GM23338 (cell line): ENCODE results near the gene NAALADL2. TPM values are rescaled to one million over a fixed set of nuclear protein-coding genes. Genes with fewer than 3 reads are reported as not detected.

Source experiments
- ATAC-seq: fragments of 200-7000 bp; cut with Tn5 transposase; 3 replicates; pipeline ENCODE4 v1.9.1; 2020
- DNase-seq: peaks from one replicate; pipeline ENCODE4 v3.0.0-alpha.2; 2015; ENCODE audit warnings: low spot score
- H2AFZ ChIP-seq: fragments of 200-600 bp; sonication (generic); 2 replicates; pipeline ENCODE4 v1.8.0; 2016; ENCODE audit warnings: antibody characterized with exemption, mild to moderate bottlenecking, moderate library complexity
- H3F3A ChIP-seq: fragments of 200-600 bp; sonication (generic); replicated peaks from 2 replicates; pipeline ENCODE4 v1.8.0; 2017; ENCODE audit warnings: antibody characterized with exemption, mixed run types, low read depth
- H3K27ac ChIP-seq: fragments of 200-600 bp; sonication (generic); 2 replicates; pipeline ENCODE4 v1.6.1; 2016; ENCODE audit warnings: low read depth
- H3K27me3 ChIP-seq: fragments of 200-600 bp; sonication (generic); 2 replicates; pipeline ENCODE4 v1.8.0; 2016; ENCODE audit warnings: mild to moderate bottlenecking, mixed run types, moderate library complexity; ENCODE audit not compliant: insufficient read depth
- H3K36me3 ChIP-seq: fragments of 200-600 bp; sonication (generic); 2 replicates; pipeline ENCODE4 v1.8.0; 2016; ENCODE audit warnings: mild to moderate bottlenecking; ENCODE audit not compliant: insufficient read depth
- H3K4me1 ChIP-seq: fragments of 200-600 bp; sonication (generic); 2 replicates; pipeline ENCODE4 v1.8.0; 2016; ENCODE audit warnings: mild to moderate bottlenecking, moderate library complexity; ENCODE audit not compliant: insufficient read depth
- H3K4me2 ChIP-seq: fragments of 200-600 bp; sonication (generic); 2 replicates; pipeline ENCODE4 v1.7.1; 2017; ENCODE audit warnings: mixed run types
- H3K4me3 ChIP-seq: fragments of 200-600 bp; sonication (generic); 2 replicates; pipeline ENCODE4 v1.6.1; 2016; ENCODE audit warnings: mixed run types
- H3K79me2 ChIP-seq: fragments of 200-600 bp; sonication (generic); replicated peaks from 2 replicates; pipeline ENCODE4 v1.8.0; 2017; ENCODE audit warnings: mild to moderate bottlenecking; ENCODE audit not compliant: insufficient read depth
- H3K9me2 ChIP-seq: fragments of 200-600 bp; sonication (generic); 2 replicates; pipeline ENCODE4 v1.8.0; 2017; ENCODE audit not compliant: insufficient read depth
- H4K20me1 ChIP-seq: fragments of 200-600 bp; sonication (generic); replicated peaks from 2 replicates; pipeline ENCODE4 v1.8.0; 2017; ENCODE audit warnings: mild to moderate bottlenecking; ENCODE audit not compliant: insufficient read depth
- H3K27ac Mint-ChIP-seq: 2 replicates; pipeline ENCODE4 v1.8.0; 2020; ENCODE audit warnings: inconsistent platforms, mild to moderate bottlenecking, moderate library complexity, mixed read lengths
- H3K27me3 Mint-ChIP-seq: 3 replicates; pipeline ENCODE4 v1.8.0; 2022; ENCODE audit warnings: low read depth, mild to moderate bottlenecking, moderate library complexity, mixed read lengths, inconsistent platforms; ENCODE audit not compliant: insufficient read depth, poor library complexity
- H3K36me3 Mint-ChIP-seq: 3 replicates; pipeline ENCODE4 v1.8.0; 2021; ENCODE audit warnings: low read depth, mild to moderate bottlenecking, inconsistent platforms, moderate library complexity, mixed read lengths
- H3K4me1 Mint-ChIP-seq: 3 replicates; pipeline ENCODE4 v1.8.0; 2020; ENCODE audit warnings: mild to moderate bottlenecking, inconsistent platforms, mixed read lengths
- H3K4me3 Mint-ChIP-seq: 3 replicates; pipeline ENCODE4 v1.8.0; 2021; ENCODE audit warnings: moderate library complexity, mild to moderate bottlenecking, inconsistent platforms, mixed read lengths
- H3K9me3 Mint-ChIP-seq: 3 replicates; pipeline ENCODE4 v1.8.0; 2020; ENCODE audit warnings: moderate library complexity, mild to moderate bottlenecking, inconsistent platforms, mixed read lengths
- EZH2 ChIP-seq: fragments of 200-600 bp; sonication (generic); IDR thresholded peaks from one replicate; pipeline ENCODE4 v1.8.0; 2017; ENCODE audit warnings: antibody characterized with exemption, mild to moderate bottlenecking, low read depth; ENCODE audit not compliant: unreplicated experiment
- EZH2phosphoT487 ChIP-seq: fragments of 200-600 bp; sonication (generic); IDR thresholded peaks from one replicate; pipeline ENCODE4 v1.8.1; 2018; ENCODE audit warnings: antibody characterized with exemption; ENCODE audit not compliant: unreplicated experiment
- JUNB ChIP-seq: IDR thresholded peaks from one replicate; pipeline ENCODE4 v1.6.1; 2016; ENCODE audit warnings: antibody characterized with exemption; ENCODE audit not compliant: unreplicated experiment
- NANOG ChIP-seq: IDR thresholded peaks from 2 replicates; pipeline ENCODE4 v1.6.1; 2016; ENCODE audit warnings: antibody characterized with exemption, borderline replicate concordance
- ZNF114 ChIP-seq: fragments of 250-450 bp; sonication (Bioruptor Pico); IDR thresholded peaks from 2 replicates; pipeline ENCODE4 v1.5.0; 2020; ENCODE audit warnings: mild to moderate bottlenecking, moderate library complexity
- ZNF331 ChIP-seq: fragments of 250-450 bp; sonication (Bioruptor Pico); IDR thresholded peaks from 2 replicates; pipeline ENCODE4 v1.5.0; 2020; ENCODE audit warnings: low read depth, mild to moderate bottlenecking, moderate library complexity
- polyA plus RNA-seq: library from polyadenylated mRNA; unstranded; fragments of >200 nt; fragmentation: Nextera tagmentation; extraction: Ambion mirVana; gene quantifications from 2 replicates; pipeline ENCODE4 v1.2.1, GENCODE V29; 2016
- total RNA-seq: library from RNA; depleted of rRNA; stranded (reverse); fragments of >200 nt; shearing (Covaris generic); gene quantifications from 2 replicates; pipeline ENCODE4 v1.2.3, GENCODE V29; 2014
- TF ChIP-seq, protein P1 (sequence below): IDR thresholded peaks from one replicate; pipeline ENCODE4 v1.6.1; 2018; ENCODE audit warnings: antibody characterized with exemption; ENCODE audit not compliant: unreplicated experiment
- TF ChIP-seq, protein P2 (sequence below): fragments of 250-450 bp; sonication (Bioruptor Pico); IDR thresholded peaks from 2 replicates; pipeline ENCODE4 v1.5.0; 2020; ENCODE audit warnings: mild to moderate bottlenecking, moderate library complexity
- TF ChIP-seq, protein P3 (sequence below), 2 experiments: fragments of 200-600 bp in 1 of 2; sonication (generic) in 1 of 2; conservative IDR thresholded peaks; 2 replicates each; pipeline versions ENCODE4 v1.5.1 to v1.6.1; 2016 to 2017; ENCODE audit warnings: antibody characterized with exemption in 2 of 2, low read depth in 2 of 2, mild to moderate bottlenecking in 2 of 2, moderate library complexity in 1 of 2

The NAALADL2 gene
- total and polyA plus RNA-seq, 2 experiments from 2014 or later = 1.6 to 2.6 TPM

DNA sequence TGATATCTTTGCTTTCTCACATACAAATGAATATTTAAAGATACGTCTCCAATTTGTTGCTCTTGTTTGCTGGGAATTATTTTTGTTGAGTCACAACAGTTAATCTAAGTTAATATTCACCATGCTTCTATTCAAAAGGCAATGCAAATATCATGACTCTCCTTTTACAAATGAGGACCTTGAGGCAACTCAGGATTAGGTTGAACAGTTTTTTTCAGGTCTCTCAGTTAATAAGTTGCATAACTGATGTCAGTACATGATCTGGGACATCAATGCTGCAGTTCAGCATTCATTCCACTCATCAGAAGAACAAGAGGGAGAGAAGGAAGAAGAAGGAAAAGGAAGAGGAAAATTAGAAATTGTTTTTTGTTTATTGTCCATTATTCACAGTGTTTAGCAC lies 781 bp upstream of the NAALADL2 start (continued):
- TF ChIP-seq, protein P1, sequence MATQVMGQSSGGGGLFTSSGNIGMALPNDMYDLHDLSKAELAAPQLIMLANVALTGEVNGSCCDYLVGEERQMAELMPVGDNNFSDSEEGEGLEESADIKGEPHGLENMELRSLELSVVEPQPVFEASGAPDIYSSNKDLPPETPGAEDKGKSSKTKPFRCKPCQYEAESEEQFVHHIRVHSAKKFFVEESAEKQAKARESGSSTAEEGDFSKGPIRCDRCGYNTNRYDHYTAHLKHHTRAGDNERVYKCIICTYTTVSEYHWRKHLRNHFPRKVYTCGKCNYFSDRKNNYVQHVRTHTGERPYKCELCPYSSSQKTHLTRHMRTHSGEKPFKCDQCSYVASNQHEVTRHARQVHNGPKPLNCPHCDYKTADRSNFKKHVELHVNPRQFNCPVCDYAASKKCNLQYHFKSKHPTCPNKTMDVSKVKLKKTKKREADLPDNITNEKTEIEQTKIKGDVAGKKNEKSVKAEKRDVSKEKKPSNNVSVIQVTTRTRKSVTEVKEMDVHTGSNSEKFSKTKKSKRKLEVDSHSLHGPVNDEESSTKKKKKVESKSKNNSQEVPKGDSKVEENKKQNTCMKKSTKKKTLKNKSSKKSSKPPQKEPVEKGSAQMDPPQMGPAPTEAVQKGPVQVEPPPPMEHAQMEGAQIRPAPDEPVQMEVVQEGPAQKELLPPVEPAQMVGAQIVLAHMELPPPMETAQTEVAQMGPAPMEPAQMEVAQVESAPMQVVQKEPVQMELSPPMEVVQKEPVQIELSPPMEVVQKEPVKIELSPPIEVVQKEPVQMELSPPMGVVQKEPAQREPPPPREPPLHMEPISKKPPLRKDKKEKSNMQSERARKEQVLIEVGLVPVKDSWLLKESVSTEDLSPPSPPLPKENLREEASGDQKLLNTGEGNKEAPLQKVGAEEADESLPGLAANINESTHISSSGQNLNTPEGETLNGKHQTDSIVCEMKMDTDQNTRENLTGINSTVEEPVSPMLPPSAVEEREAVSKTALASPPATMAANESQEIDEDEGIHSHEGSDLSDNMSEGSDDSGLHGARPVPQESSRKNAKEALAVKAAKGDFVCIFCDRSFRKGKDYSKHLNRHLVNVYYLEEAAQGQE = no peak
- TF ChIP-seq EZH2phosphoT487 (no peak), NANOG (no peak), ZNF114 (no peak), ZNF331 (CRISPR knock-in tag) (no peak), EZH2 (no peak)

DNA sequence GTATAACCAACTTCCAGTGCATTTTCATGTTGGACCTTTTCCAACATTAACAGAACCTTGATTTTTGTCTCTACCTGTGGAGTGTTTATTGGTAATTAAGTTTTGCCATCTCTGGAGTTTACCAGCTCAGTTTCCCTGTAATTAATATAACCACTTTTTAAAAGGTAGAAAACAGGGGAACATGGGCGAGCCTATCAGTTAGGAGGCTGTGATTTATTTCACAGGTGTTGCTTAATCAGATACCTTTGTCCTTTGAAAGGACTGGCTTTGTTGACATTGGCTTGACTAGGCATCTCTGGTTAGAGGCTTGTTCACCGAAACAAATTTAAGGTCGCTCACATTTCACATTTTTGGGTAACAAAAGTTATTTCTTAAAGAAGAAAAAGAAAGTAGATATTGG lies 622 bp downstream of the NAALADL2 start:
- Histone ChIP-seq H2AFZ (peak overlapping the region; percentile 72), H4K20me1 (no peaks in the 10 kb centered on the region), H3K4me1 (peaks cover 15% of the 10 kb centered on the region), H3F3A (no peaks in the 10 kb centered on the region), H3K4me2 (peak overlapping the region; percentile 45; the same call in 1 of the 2 replicates), H3K9me2 (peaks cover 6% of the 10 kb centered on the region; the same call in 1 of the 2 replicates), H3K27me3 (no peaks in the 10 kb centered on the region), H3K27ac (no peak overlapping the region), H3K79me2 (no peaks in the 10 kb centered on the region), H3K36me3 (no peaks in the 10 kb centered on the region), H3K4me3 (no peak overlapping the region)
- ATAC-seq (peak; percentile 28; the same call in 1 of the 3 replicates), DNase-seq (peak; percentile 16)
- H3K36me3 Mint-ChIP-seq = no peaks in the 10 kb centered on the region
- H3K27ac Mint-ChIP-seq = no peak overlapping the region; the same call in 1 of the 2 replicates
- H3K4me1 Mint-ChIP-seq = peaks cover 21% of the 10 kb centered on the region
- H3K4me3 Mint-ChIP-seq = no peak overlapping the region
- H3K9me3 Mint-ChIP-seq = no peaks in the 10 kb centered on the region
- no peaks in the 10 kb centered on the region for H3K27me3 Mint-ChIP-seq
- TF ChIP-seq NANOG = no peak
- TF ChIP-seq EZH2phosphoT487 = no peak

DNA sequence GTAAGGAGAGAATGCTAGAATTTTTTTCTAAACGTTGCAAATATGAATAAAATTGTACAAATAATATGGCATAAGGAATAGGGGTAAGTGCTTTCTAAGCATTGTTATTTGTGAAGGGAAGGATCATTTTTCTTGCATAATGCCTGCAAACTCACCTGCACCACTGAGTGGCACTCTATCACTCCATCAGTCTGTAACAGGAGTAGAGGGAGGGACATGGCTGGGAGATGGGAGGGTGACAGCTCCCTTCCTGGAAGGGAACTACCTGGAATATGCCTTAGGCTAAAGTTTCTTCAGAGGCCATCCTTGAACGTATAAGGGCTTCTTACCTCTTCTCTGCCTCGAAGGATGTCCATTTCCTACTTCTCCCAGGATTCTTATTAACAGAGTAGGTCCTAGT lies 3.0 kb downstream of the NAALADL2 start:
- Histone ChIP-seq H3F3A (no peaks in the 10 kb centered on the region), H3K9me2 (peaks cover 6% of the 10 kb centered on the region; the same call in 1 of the 2 replicates), H3K4me3 (no peak overlapping the region), H3K27ac (no peak overlapping the region), H4K20me1 (no peaks in the 10 kb centered on the region), H2AFZ (no peak overlapping the region), H3K36me3 (no peaks in the 10 kb centered on the region), H3K79me2 (no peaks in the 10 kb centered on the region), H3K4me2 (no peak overlapping the region), H3K4me1 (peaks cover 15% of the 10 kb centered on the region), H3K27me3 (no peaks in the 10 kb centered on the region)
- H3K36me3 Mint-ChIP-seq = no peaks in the 10 kb centered on the region
- H3K27ac Mint-ChIP-seq = no peak overlapping the region
- peaks cover 21% of the 10 kb centered on the region for H3K4me1 Mint-ChIP-seq
- DNase-seq (peak; percentile 69), ATAC-seq (peak; percentile 98)
- no peaks in the 10 kb centered on the region for H3K9me3 Mint-ChIP-seq
- H3K27me3 Mint-ChIP-seq = no peaks in the 10 kb centered on the region
- H3K4me3 Mint-ChIP-seq = no peak overlapping the region
- TF ChIP-seq EZH2phosphoT487 = no peak
- TF ChIP-seq, protein P2, sequence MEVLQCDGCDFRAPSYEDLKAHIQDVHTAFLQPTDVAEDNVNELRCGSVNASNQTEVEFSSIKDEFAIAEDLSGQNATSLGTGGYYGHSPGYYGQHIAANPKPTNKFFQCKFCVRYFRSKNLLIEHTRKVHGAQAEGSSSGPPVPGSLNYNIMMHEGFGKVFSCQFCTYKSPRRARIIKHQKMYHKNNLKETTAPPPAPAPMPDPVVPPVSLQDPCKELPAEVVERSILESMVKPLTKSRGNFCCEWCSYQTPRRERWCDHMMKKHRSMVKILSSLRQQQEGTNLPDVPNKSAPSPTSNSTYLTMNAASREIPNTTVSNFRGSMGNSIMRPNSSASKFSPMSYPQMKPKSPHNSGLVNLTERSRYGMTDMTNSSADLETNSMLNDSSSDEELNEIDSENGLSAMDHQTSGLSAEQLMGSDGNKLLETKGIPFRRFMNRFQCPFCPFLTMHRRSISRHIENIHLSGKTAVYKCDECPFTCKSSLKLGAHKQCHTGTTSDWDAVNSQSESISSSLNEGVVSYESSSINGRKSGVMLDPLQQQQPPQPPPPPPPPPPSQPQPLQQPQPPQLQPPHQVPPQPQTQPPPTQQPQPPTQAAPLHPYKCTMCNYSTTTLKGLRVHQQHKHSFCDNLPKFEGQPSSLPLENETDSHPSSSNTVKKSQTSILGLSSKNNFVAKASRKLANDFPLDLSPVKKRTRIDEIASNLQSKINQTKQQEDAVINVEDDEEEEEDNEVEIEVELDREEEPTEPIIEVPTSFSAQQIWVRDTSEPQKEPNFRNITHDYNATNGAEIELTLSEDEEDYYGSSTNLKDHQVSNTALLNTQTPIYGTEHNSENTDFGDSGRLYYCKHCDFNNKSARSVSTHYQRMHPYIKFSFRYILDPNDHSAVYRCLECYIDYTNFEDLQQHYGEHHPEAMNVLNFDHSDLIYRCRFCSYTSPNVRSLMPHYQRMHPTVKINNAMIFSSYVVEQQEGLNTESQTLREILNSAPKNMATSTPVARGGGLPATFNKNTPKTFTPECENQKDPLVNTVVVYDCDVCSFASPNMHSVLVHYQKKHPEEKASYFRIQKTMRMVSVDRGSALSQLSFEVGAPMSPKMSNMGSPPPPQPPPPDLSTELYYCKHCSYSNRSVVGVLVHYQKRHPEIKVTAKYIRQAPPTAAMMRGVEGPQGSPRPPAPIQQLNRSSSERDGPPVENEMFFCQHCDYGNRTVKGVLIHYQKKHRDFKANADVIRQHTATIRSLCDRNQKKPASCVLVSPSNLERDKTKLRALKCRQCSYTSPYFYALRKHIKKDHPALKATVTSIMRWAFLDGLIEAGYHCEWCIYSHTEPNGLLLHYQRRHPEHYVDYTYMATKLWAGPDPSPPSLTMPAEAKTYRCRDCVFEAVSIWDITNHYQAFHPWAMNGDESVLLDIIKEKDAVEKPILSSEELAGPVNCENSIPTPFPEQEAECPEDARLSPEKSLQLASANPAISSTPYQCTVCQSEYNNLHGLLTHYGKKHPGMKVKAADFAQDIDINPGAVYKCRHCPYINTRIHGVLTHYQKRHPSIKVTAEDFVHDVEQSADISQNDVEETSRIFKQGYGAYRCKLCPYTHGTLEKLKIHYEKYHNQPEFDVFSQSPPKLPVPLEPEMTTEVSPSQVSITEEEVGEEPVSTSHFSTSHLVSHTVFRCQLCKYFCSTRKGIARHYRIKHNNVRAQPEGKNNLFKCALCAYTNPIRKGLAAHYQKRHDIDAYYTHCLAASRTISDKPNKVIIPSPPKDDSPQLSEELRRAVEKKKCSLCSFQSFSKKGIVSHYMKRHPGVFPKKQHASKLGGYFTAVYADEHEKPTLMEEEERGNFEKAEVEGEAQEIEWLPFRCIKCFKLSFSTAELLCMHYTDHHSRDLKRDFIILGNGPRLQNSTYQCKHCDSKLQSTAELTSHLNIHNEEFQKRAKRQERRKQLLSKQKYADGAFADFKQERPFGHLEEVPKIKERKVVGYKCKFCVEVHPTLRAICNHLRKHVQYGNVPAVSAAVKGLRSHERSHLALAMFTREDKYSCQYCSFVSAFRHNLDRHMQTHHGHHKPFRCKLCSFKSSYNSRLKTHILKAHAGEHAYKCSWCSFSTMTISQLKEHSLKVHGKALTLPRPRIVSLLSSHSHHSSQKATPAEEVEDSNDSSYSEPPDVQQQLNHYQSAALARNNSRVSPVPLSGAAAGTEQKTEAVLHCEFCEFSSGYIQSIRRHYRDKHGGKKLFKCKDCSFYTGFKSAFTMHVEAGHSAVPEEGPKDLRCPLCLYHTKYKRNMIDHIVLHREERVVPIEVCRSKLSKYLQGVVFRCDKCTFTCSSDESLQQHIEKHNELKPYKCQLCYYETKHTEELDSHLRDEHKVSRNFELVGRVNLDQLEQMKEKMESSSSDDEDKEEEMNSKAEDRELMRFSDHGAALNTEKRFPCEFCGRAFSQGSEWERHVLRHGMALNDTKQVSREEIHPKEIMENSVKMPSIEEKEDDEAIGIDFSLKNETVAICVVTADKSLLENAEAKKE (CRISPR knock-in tag) = peak; percentile 43; the same call in 1 of the 2 replicates
- TF ChIP-seq, protein P3, sequence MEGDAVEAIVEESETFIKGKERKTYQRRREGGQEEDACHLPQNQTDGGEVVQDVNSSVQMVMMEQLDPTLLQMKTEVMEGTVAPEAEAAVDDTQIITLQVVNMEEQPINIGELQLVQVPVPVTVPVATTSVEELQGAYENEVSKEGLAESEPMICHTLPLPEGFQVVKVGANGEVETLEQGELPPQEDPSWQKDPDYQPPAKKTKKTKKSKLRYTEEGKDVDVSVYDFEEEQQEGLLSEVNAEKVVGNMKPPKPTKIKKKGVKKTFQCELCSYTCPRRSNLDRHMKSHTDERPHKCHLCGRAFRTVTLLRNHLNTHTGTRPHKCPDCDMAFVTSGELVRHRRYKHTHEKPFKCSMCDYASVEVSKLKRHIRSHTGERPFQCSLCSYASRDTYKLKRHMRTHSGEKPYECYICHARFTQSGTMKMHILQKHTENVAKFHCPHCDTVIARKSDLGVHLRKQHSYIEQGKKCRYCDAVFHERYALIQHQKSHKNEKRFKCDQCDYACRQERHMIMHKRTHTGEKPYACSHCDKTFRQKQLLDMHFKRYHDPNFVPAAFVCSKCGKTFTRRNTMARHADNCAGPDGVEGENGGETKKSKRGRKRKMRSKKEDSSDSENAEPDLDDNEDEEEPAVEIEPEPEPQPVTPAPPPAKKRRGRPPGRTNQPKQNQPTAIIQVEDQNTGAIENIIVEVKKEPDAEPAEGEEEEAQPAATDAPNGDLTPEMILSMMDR (conservative IDR thresholded peaks at IDR 0.05; ENCODE audit: low read depth in 2 of 2) = peak; percentile 67 to 93
- no peak for TF ChIP-seq JUNB
